HCT116 (cell line): Measurements from ENCODE around the gene KLHDC7A.

Source experiments
- ATF3 ChIP-seq: IDR thresholded peaks from 2 replicates; pipeline ENCODE4 v1.6.1; 2012
- CEBPB ChIP-seq: IDR thresholded peaks from 2 replicates; pipeline ENCODE4 v1.6.1; 2012; ENCODE audit warnings: low read depth
- CTCF ChIP-seq, 3 experiments: fragments of 200-600 bp in 1 of 3; sonication (generic) in 1 of 3; IDR thresholded peaks in 2 of 3; conservative IDR thresholded peaks in 1 of 3; 2 replicates each; pipeline ENCODE4 v1.5.1; 2012 to 2017; ENCODE audit warnings: low read depth in 2 of 3, low read length in 2 of 3, antibody characterized with exemption in 1 of 3, borderline replicate concordance in 1 of 3, control low read depth in 1 of 3, mild to moderate bottlenecking in 1 of 3, mixed read lengths in 1 of 3, mixed run types in 1 of 3, moderate library complexity in 1 of 3; ENCODE audit not compliant: insufficient read depth in 1 of 3
- EGR1 ChIP-seq: IDR thresholded peaks from 2 replicates; pipeline ENCODE4 v1.6.1; 2012; ENCODE audit warnings: low read depth
- ELF1 ChIP-seq: IDR thresholded peaks from 2 replicates; pipeline ENCODE4 v1.6.1; 2012; ENCODE audit warnings: low read depth, borderline replicate concordance
- EZH2 ChIP-seq: fragments of 200-600 bp; sonication (generic); IDR thresholded peaks from 2 replicates; pipeline ENCODE4 v1.6.1; 2017; ENCODE audit warnings: antibody characterized with exemption, mixed run types
- JUND ChIP-seq: IDR thresholded peaks from 2 replicates; pipeline ENCODE4 v1.6.1; 2012
- MAX ChIP-seq: IDR thresholded peaks from 2 replicates; pipeline ENCODE4 v1.6.1; 2012
- POLR2A ChIP-seq: IDR thresholded peaks from 2 replicates; pipeline ENCODE4 v1.7.0; 2011; ENCODE audit warnings: borderline replicate concordance; ENCODE audit not compliant: insufficient read depth, insufficient read length; ENCODE audit errors: extremely low read depth
- POLR2AphosphoS5 ChIP-seq: IDR thresholded peaks from 2 replicates; pipeline ENCODE4 v1.6.1; 2011; ENCODE audit warnings: mild to moderate bottlenecking, low read depth, low read length, moderate library complexity
- SIN3A ChIP-seq: IDR thresholded peaks from 2 replicates; pipeline ENCODE4 v1.6.1; 2012; ENCODE audit warnings: low read depth
- YY1 ChIP-seq: IDR thresholded peaks from 2 replicates; pipeline ENCODE4 v1.6.1; 2011; ENCODE audit warnings: low read length, low read depth, moderate library complexity, mild to moderate bottlenecking; ENCODE audit not compliant: insufficient replicate concordance; ENCODE audit errors: extremely low read depth
- ZNF274 ChIP-seq: fragments of 200-500 bp; sonication (Bioruptor generic); IDR thresholded peaks from 2 replicates; pipeline ENCODE4 v1.6.1; 2014; ENCODE audit warnings: mild to moderate bottlenecking, low read depth, low read length, inconsistent platforms

GRCh38 chr1:18484721-18485120 lies 4.0 kb downstream of the KLHDC7A start:
- TF ChIP-seq CTCF (IDR thresholded peaks at IDR 0.05 in 2 of 3, conservative IDR thresholded peaks at IDR 0.05 in 1 of 3; ENCODE audit: borderline replicate concordance in 1 of 3, insufficient read depth in 1 of 3, low read depth in 2 of 3, low read length in 2 of 3), result no peak
- TF ChIP-seq YY1, result no peak
- TF ChIP-seq JUND, result no peak
- TF ChIP-seq CEBPB, result no peak
- TF ChIP-seq POLR2A, result no peak
- TF ChIP-seq POLR2AphosphoS5, result no peak
- no peak for TF ChIP-seq ELF1
- TF ChIP-seq ZNF274, result no peak
- no peak for TF ChIP-seq SIN3A
- TF ChIP-seq EZH2, result no peak
- no peak for TF ChIP-seq MAX
- no peak for TF ChIP-seq EGR1
- no peak for TF ChIP-seq ATF3
